Stomach (tissue), 9 donors: ENCODE results near the gene GOLGA8B. TPM values are rescaled to one million over a fixed set of nuclear protein-coding genes. Genes with fewer than 3 reads are reported as not detected.

ENCODE experiments used
- DNase-seq, 2 donors: peaks; one replicate each; pipeline versions ENCODE4 v3.0.0 to v3.0.0-alpha.2; 2013 to 2019
- H3K27ac ChIP-seq, 5 donors: fragments of 200-600 bp in 4 of 5; sonication (generic) in 4 of 5; one replicate each; pipeline ENCODE4 v1.5.1; 2013 to 2019; ENCODE audit warnings: mild to moderate bottlenecking in 1 of 5, moderate library complexity in 1 of 5
- H3K27me3 ChIP-seq, 3 donors: fragments of 200-600 bp; sonication (generic); one replicate each; pipeline ENCODE4 v1.5.1; 2017 to 2019; ENCODE audit warnings: mixed run types in 1 of 3
- H3K36me3 ChIP-seq, 4 donors: fragments of 200-600 bp; sonication (generic); 1 replicate in 3 of 4; 2 replicates in 1 of 4; pipeline ENCODE4 v1.5.1; 2016 to 2019
- H3K4me1 ChIP-seq, 4 donors: fragments of 200-600 bp; sonication (generic); one replicate each; pipeline ENCODE4 v1.5.1; 2016 to 2019
- H3K4me3 ChIP-seq, 4 donors: fragments of 200-600 bp; sonication (generic) in 3 of 4; one replicate each; pipeline ENCODE4 v1.5.1; 2016 to 2019; ENCODE audit warnings: mild to moderate bottlenecking in 1 of 4
- H3K9me3 ChIP-seq, 4 donors: fragments of 200-600 bp; sonication (generic); one replicate each; pipeline ENCODE4 v1.5.1; 2016 to 2019
- CTCF ChIP-seq, 7 experiments: fragments of 450-650 bp in 4 of 7; fragments of 200-600 bp in 3 of 7; sonication (generic) in 3 of 7; IDR thresholded peaks; one replicate each; pipeline ENCODE4 v1.5.1; 2016 to 2019; ENCODE audit warnings: antibody characterized with exemption in 7 of 7, control low read depth in 2 of 7, mild to moderate bottlenecking in 1 of 7
- EP300 ChIP-seq: sonication (generic); formaldehyde crosslinking; IDR thresholded peaks from one replicate; pipeline ENCODE4 v1.6.1; 2017; ENCODE audit warnings: antibody characterized with exemption
- POLR2A ChIP-seq, 4 donors: fragments of 450-650 bp; IDR thresholded peaks; one replicate each; pipeline ENCODE4 v1.6.1; 2016; ENCODE audit warnings: antibody characterized with exemption in 4 of 4, control low read depth in 2 of 4, mild to moderate bottlenecking in 1 of 4, moderate library complexity in 1 of 4
- POLR2AphosphoS5 ChIP-seq, 3 donors: sonication (generic); formaldehyde crosslinking; IDR thresholded peaks; one replicate each; pipeline ENCODE4 v1.6.1; 2016; ENCODE audit warnings: antibody characterized with exemption in 3 of 3
- WGBS, 5 donors: extraction: QIAGEN DNeasy Blood & Tissue Kit in 3 of 5; methylation state at CpG; one replicate each; pipeline versions ENCODE4 v1.1.5 to v1.1.7; 2013 to 2018; 5-methylcytosine and 5-hydroxymethylcytosine counted together
- intact Hi-C: fragments of 100-400 bp; cut with DNase I; formaldehyde crosslinking; loops from one replicate; pipeline ENCODE4 v1.15.1; 2023; ENCODE audit warnings: low total_unique reads
- polyA plus RNA-seq, 3 donors: library from polyadenylated mRNA; stranded (reverse); fragments of 200-250 nt; gene quantifications; one replicate each; pipeline ENCODE4 v1.2.3, GENCODE V29; 2013
- total RNA-seq, 5 donors: library from RNA; depleted of rRNA; stranded (reverse); fragments of >200 nt; gene quantifications; one replicate each; pipeline versions ENCODE4 v1.1.0 to v1.2.3, GENCODE V29; 2014 to 2016
- donor health status: healthy with polysubstance abuse.
- donor health status: Bipolar disorder and iron deficiency.
- donor health status: healthy.

GOLGA8B gene
- total and polyA plus RNA-seq, 8 donors, result 8.9 to 199 (median 33.3) TPM

GRCh38 chr15:34609102-34610057 is 25.9 kb upstream of the GOLGA8B start:
- Histone ChIP-seq H3K9me3 (no peaks in the 10 kb centered on the region), H3K4me1 (no peaks in the 10 kb centered on the region), H3K4me3 (no peak overlapping the region), H3K27me3 (peaks cover 0 to 25% (median 0%) of the 10 kb centered on the region in 3 donors), H3K36me3 (no peaks in the 10 kb centered on the region), H3K27ac (no peak overlapping the region)
- intact Hi-C loops, result no loop called here
- DNase-seq, result peak in 1 of 2 donors; percentile 21
- WGBS, 5 donors, result 48 to 55% (median 51%) methylated on average over 12 of the region's 12 CpGs
- TF ChIP-seq POLR2AphosphoS5 (IDR thresholded peaks at IDR 0.05) (no peak), POLR2A (IDR thresholded peaks at IDR 0.05) (no peak), EP300 (no peak), CTCF (IDR thresholded peaks at IDR 0.05) (no peak)

- Histone ChIP-seq H3K27ac (no peak overlapping the region), H3K4me3 (no peak overlapping the region), H3K27me3 (peaks cover 0 to 29% (median 0%) of the 10 kb centered on the region in 3 donors), H3K36me3 (no peaks in the 10 kb centered on the region), H3K4me1 (no peaks in the 10 kb centered on the region), H3K9me3 (peaks cover 0 to 6% (median 0%) of the 10 kb centered on the region in 4 donors)
- no peak for DNase-seq
- no peak for TF ChIP-seq EP300
- TF ChIP-seq POLR2A (IDR thresholded peaks at IDR 0.05), result no peak
- no peak for TF ChIP-seq CTCF (IDR thresholded peaks at IDR 0.05)
- intact Hi-C loops, result no loop called here
- WGBS, 5 donors, result 60 to 95% (median 69%) methylated on average over 1 of the region's 1 CpG
These were observed 25.1 kb upstream of the GOLGA8B start for GRCh38 chr15:34608517-34608916.

- intact Hi-C loops, result no loop called here
- TF ChIP-seq POLR2AphosphoS5 (IDR thresholded peaks at IDR 0.05), result no peak
- TF ChIP-seq CTCF (IDR thresholded peaks at IDR 0.05), result no peak
- TF ChIP-seq EP300, result no peak
- no peak for TF ChIP-seq POLR2A (IDR thresholded peaks at IDR 0.05)
- Histone ChIP-seq H3K27me3 (peaks cover 0 to 22% (median 0%) of the 10 kb centered on the region in 3 donors), H3K36me3 (no peaks in the 10 kb centered on the region), H3K9me3 (peaks cover 0 to 6% (median 0%) of the 10 kb centered on the region in 4 donors), H3K4me3 (no peak overlapping the region), H3K4me1 (no peaks in the 10 kb centered on the region), H3K27ac (no peak overlapping the region)
- no peak for DNase-seq
These were observed 24.4 kb upstream of the GOLGA8B start for GRCh38 chr15:34607832-34608231.

- Histone ChIP-seq H3K4me3 (no peak overlapping the region), H3K36me3 (no peaks in the 10 kb centered on the region), H3K27ac (no peak overlapping the region), H3K9me3 (peaks cover 0 to 6% (median 0%) of the 10 kb centered on the region in 4 donors), H3K27me3 (peaks cover 0 to 22% (median 0%) of the 10 kb centered on the region in 3 donors), H3K4me1 (no peaks in the 10 kb centered on the region)
- intact Hi-C loops, result no loop called here
- TF ChIP-seq CTCF (IDR thresholded peaks at IDR 0.05), result no peak
- no peak for DNase-seq
These were observed 23.1 kb upstream of the GOLGA8B start for GRCh38 chr15:34606545-34606944.
